T-helper 2 cell treated with Interferon-gamma antibody and Interleukin-4, amounts not matched to agents 5 μg/mL and 100 μg/mL, for 36 hours (primary cell): ENCODE results near the gene RHOH.
A peak's percentile ranks its signal among the peaks of the same experiment; 100 is the strongest.

Source experiments
- DNase-seq: peaks from one replicate; pipeline ENCODE4 v3.0.0; 2021; ENCODE audit warnings: low spot score
- H3K27ac Mint-ChIP-seq: one replicate; pipeline ENCODE4 v1.8.0; 2021; ENCODE audit warnings: mild to moderate bottlenecking, mixed read lengths
- H3K27me3 Mint-ChIP-seq: one replicate; pipeline ENCODE4 v1.8.0; 2021; ENCODE audit warnings: low read depth, mixed read lengths
- H3K36me3 Mint-ChIP-seq: one replicate; pipeline ENCODE4 v1.8.0; 2021; ENCODE audit warnings: low read depth, mixed read lengths
- H3K4me1 Mint-ChIP-seq: one replicate; pipeline ENCODE4 v1.8.0; 2021; ENCODE audit warnings: low read depth, mixed read lengths
- H3K4me3 Mint-ChIP-seq: one replicate; pipeline ENCODE4 v1.8.0; 2022; ENCODE audit warnings: mild to moderate bottlenecking, moderate library complexity, mixed read lengths
- H3K9me3 Mint-ChIP-seq: one replicate; pipeline ENCODE4 v1.8.0; 2021; ENCODE audit warnings: mixed read lengths

The RHOH gene

GRCh38 chr4:40224432-40224831, 27.6 kb downstream of the RHOH start:
- no peaks in the 10 kb centered on the region for H3K27me3 Mint-ChIP-seq
- H3K4me1 Mint-ChIP-seq: peaks cover 65% of the 10 kb centered on the region
- H3K9me3 Mint-ChIP-seq: peaks cover 6% of the 10 kb centered on the region
- H3K36me3 Mint-ChIP-seq: peaks cover 79% of the 10 kb centered on the region
- peak overlapping the region; percentile 50 for H3K27ac Mint-ChIP-seq
- DNase-seq: no peak
- peak overlapping the region; percentile 28 for H3K4me3 Mint-ChIP-seq

- Mint-ChIP-seq H3K36me3 (peaks cover 74% of the 10 kb centered on the region), H3K4me3 (peak overlapping the region; percentile 79), H3K4me1 (peaks cover 62% of the 10 kb centered on the region), H3K27ac (peak overlapping the region; percentile 90), H3K27me3 (no peaks in the 10 kb centered on the region), H3K9me3 (peaks cover 6% of the 10 kb centered on the region)
- DNase-seq: no peak
These were observed 28.7 kb downstream of the RHOH start for GRCh38 chr4:40225497-40225896.

GRCh38 chr4:40227284-40227683, 30.5 kb downstream of the RHOH start:
- H3K4me1 Mint-ChIP-seq: peaks cover 63% of the 10 kb centered on the region
- H3K27ac Mint-ChIP-seq: peak overlapping the region; percentile 90
- peak; percentile 83 for DNase-seq
- H3K36me3 Mint-ChIP-seq: peaks cover 75% of the 10 kb centered on the region
- no peaks in the 10 kb centered on the region for H3K9me3 Mint-ChIP-seq
- H3K4me3 Mint-ChIP-seq: peak overlapping the region; percentile 79
- no peaks in the 10 kb centered on the region for H3K27me3 Mint-ChIP-seq

GRCh38 chr4:40228497-40229365, 31.9 kb downstream of the RHOH start:
- Mint-ChIP-seq H3K4me3 (peak overlapping the region; percentile 80), H3K9me3 (no peaks in the 10 kb centered on the region), H3K36me3 (peaks cover 74% of the 10 kb centered on the region), H3K4me1 (peaks cover 64% of the 10 kb centered on the region), H3K27ac (peak overlapping the region; percentile 80), H3K27me3 (no peaks in the 10 kb centered on the region)
- DNase-seq: peak; percentile 56

- Mint-ChIP-seq H3K9me3 (no peaks in the 10 kb centered on the region), H3K4me1 (peaks cover 64% of the 10 kb centered on the region), H3K36me3 (peaks cover 68% of the 10 kb centered on the region), H3K27me3 (no peaks in the 10 kb centered on the region), H3K4me3 (peak overlapping the region; percentile 75), H3K27ac (peak overlapping the region; percentile 80)
- no peak for DNase-seq
These were observed 34.6 kb downstream of the RHOH start for GRCh38 chr4:40231316-40231863.

GRCh38 chr4:40232610-40233009, 35.8 kb downstream of the RHOH start:
- Mint-ChIP-seq H3K27ac (peak overlapping the region; percentile 51), H3K36me3 (peaks cover 66% of the 10 kb centered on the region), H3K27me3 (no peaks in the 10 kb centered on the region), H3K4me1 (peaks cover 68% of the 10 kb centered on the region), H3K9me3 (no peaks in the 10 kb centered on the region), H3K4me3 (peak overlapping the region; percentile 8)
- DNase-seq: no peak

GRCh38 chr4:40233227-40233626, 36.4 kb downstream of the RHOH start:
- Mint-ChIP-seq H3K27me3 (no peaks in the 10 kb centered on the region), H3K4me1 (peaks cover 71% of the 10 kb centered on the region), H3K4me3 (no peak overlapping the region), H3K27ac (no peak overlapping the region), H3K36me3 (peaks cover 68% of the 10 kb centered on the region), H3K9me3 (no peaks in the 10 kb centered on the region)
- DNase-seq: no peak

- no peak for DNase-seq
- Mint-ChIP-seq H3K27ac (peak overlapping the region; percentile 83), H3K27me3 (no peaks in the 10 kb centered on the region), H3K36me3 (peaks cover 70% of the 10 kb centered on the region), H3K4me3 (peak overlapping the region; percentile 45), H3K9me3 (no peaks in the 10 kb centered on the region), H3K4me1 (peaks cover 72% of the 10 kb centered on the region)
These were observed 37.7 kb downstream of the RHOH start for GRCh38 chr4:40234519-40235039.

GRCh38 chr4:40238008-40238699, 41.3 kb downstream of the RHOH start:
- Mint-ChIP-seq H3K4me1 (peaks cover 81% of the 10 kb centered on the region), H3K9me3 (no peaks in the 10 kb centered on the region), H3K27ac (peak overlapping the region; percentile 92), H3K27me3 (no peaks in the 10 kb centered on the region), H3K4me3 (peak overlapping the region; percentile 78), H3K36me3 (peaks cover 75% of the 10 kb centered on the region)
- DNase-seq: no peak

- peak overlapping the region; percentile 78 for H3K4me3 Mint-ChIP-seq
- peak; percentile 74 for DNase-seq
- peaks cover 78% of the 10 kb centered on the region for H3K36me3 Mint-ChIP-seq
- H3K4me1 Mint-ChIP-seq: peaks cover 83% of the 10 kb centered on the region
- H3K27ac Mint-ChIP-seq: peak overlapping the region; percentile 92
- H3K27me3 Mint-ChIP-seq: no peaks in the 10 kb centered on the region
- no peaks in the 10 kb centered on the region for H3K9me3 Mint-ChIP-seq
These were observed 42.1 kb downstream of the RHOH start for GRCh38 chr4:40238700-40239548.

GRCh38 chr4:40240040-40240653, 43.3 kb downstream of the RHOH start:
- H3K36me3 Mint-ChIP-seq: peaks cover 76% of the 10 kb centered on the region
- H3K4me3 Mint-ChIP-seq: peak overlapping the region; percentile 78
- peaks cover 81% of the 10 kb centered on the region for H3K4me1 Mint-ChIP-seq
- H3K27me3 Mint-ChIP-seq: no peaks in the 10 kb centered on the region
- no peaks in the 10 kb centered on the region for H3K9me3 Mint-ChIP-seq
- peak overlapping the region; percentile 81 for H3K27ac Mint-ChIP-seq
- DNase-seq: no peak

- Mint-ChIP-seq H3K4me3 (peak overlapping the region; percentile 71), H3K4me1 (peaks cover 86% of the 10 kb centered on the region), H3K36me3 (peaks cover 81% of the 10 kb centered on the region), H3K27ac (peak overlapping the region; percentile 83), H3K9me3 (no peaks in the 10 kb centered on the region), H3K27me3 (no peaks in the 10 kb centered on the region)
- DNase-seq: no peak
These were observed 44.2 kb downstream of the RHOH start for GRCh38 chr4:40241026-40241425.

GRCh38 chr4:40241941-40242340, 45.1 kb downstream of the RHOH start:
- H3K36me3 Mint-ChIP-seq: peaks cover 79% of the 10 kb centered on the region

More at GRCh38 chr4:40241941-40242340, 45.1 kb downstream of the RHOH start:
- H3K27ac Mint-ChIP-seq: peak overlapping the region; percentile 83
- no peaks in the 10 kb centered on the region for H3K27me3 Mint-ChIP-seq
- H3K9me3 Mint-ChIP-seq: no peaks in the 10 kb centered on the region
- H3K4me1 Mint-ChIP-seq: peaks cover 87% of the 10 kb centered on the region
- no peak for DNase-seq
- H3K4me3 Mint-ChIP-seq: peak overlapping the region; percentile 71
